ENCODE data around the gene RABEP1.

DNA sequence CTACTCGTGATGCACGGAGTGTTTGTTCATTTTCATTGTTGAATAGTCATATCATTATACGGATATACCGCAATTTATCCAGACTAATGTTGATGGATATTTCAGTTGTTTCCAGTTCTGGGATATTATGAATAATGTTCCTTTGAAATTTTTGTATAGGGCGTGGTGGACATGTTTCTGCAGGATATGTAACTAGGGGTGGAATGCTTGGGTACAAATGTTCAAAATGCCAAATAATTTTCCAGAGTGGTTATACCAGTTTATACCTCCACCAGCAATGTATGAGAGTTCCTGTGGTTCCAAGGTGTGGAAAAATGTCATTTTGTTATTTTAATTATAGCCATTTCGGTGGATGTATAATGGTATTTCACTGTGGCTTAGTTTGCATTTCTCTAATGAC, 83.7 kb downstream of the RABEP1 start:
- TF ChIP-seq CTCF (IDR thresholded peaks at IDR 0.05; ENCODE audit: low read depth, low read length) (no peak), EZH2phosphoT487 (IDR thresholded peaks at IDR 0.05; ENCODE audit: low read depth) (no peak)

All from OCI-LY3 (cell line).